B cell (primary cell): ENCODE results near the gene HSPB7. TPM values are rescaled to one million over a fixed set of nuclear protein-coding genes. Genes with fewer than 3 reads are reported as not detected.

Source experiments
- ATAC-seq: fragments of 200-7000 bp; cut with Tn5 transposase; one replicate; pipeline ENCODE4 v1.10.0; 2021; ENCODE audit warnings: low read depth, mild to moderate bottlenecking, moderate number of reproducible peaks, moderate library complexity
- CTCF ChIA-PET: fragments of 350-600 bp; sonication (Branson Sonifier 250); formaldehyde crosslinking; loops from one replicate; lab custom pipeline; 2021; ENCODE audit warnings: antibody characterized with exemption, inconsistent platforms; lab: Charles Lee
- POLR2A ChIA-PET: fragments of 350-600 bp; sonication (Branson Sonifier 250); formaldehyde crosslinking; loops from one replicate; lab custom pipeline; 2021; ENCODE audit warnings: antibody characterized with exemption; lab: Charles Lee
- DNase-seq: peaks from one replicate; pipeline ENCODE4 v3.0.0; 2013
- H2AFZ ChIP-seq: 2 replicates; pipeline ENCODE4 v1.6.1; 2012; ENCODE audit warnings: mild to moderate bottlenecking, low read depth, low read length; ENCODE audit not compliant: insufficient read depth, poor library complexity, severe bottlenecking
- H3K27ac ChIP-seq, 2 donors: 1 replicate in 1 of 2; 2 replicates in 1 of 2; pipeline ENCODE4 v1.5.1; 2012 to 2013; ENCODE audit warnings: low read length in 2 of 2, mild to moderate bottlenecking in 2 of 2, moderate library complexity in 1 of 2
- H3K27me3 ChIP-seq, 4 experiments: fragments of 200-600 bp in 1 of 4; sonication (generic) in 1 of 4; replicated peaks in 1 of 4; 1 replicate in 2 of 4; 2 replicates in 2 of 4; pipeline versions ENCODE4 v1.6.1 to v1.7.0; 2013 to 2016; ENCODE audit warnings: low read length in 3 of 4, mild to moderate bottlenecking in 2 of 4, mixed read lengths in 1 of 4, moderate library complexity in 1 of 4; ENCODE audit not compliant: insufficient read depth in 4 of 4, control insufficient read depth in 3 of 4; ENCODE audit errors: control extremely low read depth in 1 of 4
- H3K36me3 ChIP-seq, 2 experiments: replicated peaks in 1 of 2; 1 replicate in 1 of 2; 2 replicates in 1 of 2; pipeline versions ENCODE4 v1.6.1 to v1.7.1; 2013; ENCODE audit warnings: low read length in 1 of 2; ENCODE audit not compliant: insufficient read depth in 2 of 2, control insufficient read depth in 1 of 2; ENCODE audit errors: control extremely low read depth in 1 of 2, extremely low read depth in 1 of 2
- H3K4me1 ChIP-seq, 2 donors: fragments of 200-600 bp in 1 of 2; sonication (generic) in 1 of 2; 1 replicate in 1 of 2; 2 replicates in 1 of 2; pipeline versions ENCODE4 v1.5.1 to v1.6.1; 2013 to 2017; ENCODE audit warnings: low read length in 2 of 2; ENCODE audit not compliant: control insufficient read depth in 2 of 2, insufficient read depth in 2 of 2
- H3K4me2 ChIP-seq: replicated peaks from 2 replicates; pipeline ENCODE3; 2012; ENCODE audit warnings: mild to moderate bottlenecking, low read depth, low read length; ENCODE audit not compliant: poor library complexity, severe bottlenecking
- H3K4me3 ChIP-seq, 5 experiments: fragments of 200-600 bp in 1 of 5; sonication (generic) in 1 of 5; 1 replicate in 3 of 5; 2 replicates in 2 of 5; pipeline versions ENCODE4 v1.5.1 to v1.7.0; 2011 to 2016; ENCODE audit warnings: low read length in 4 of 5, mild to moderate bottlenecking in 4 of 5, low read depth in 2 of 5, control low read depth in 1 of 5, moderate library complexity in 1 of 5; ENCODE audit not compliant: insufficient read depth in 1 of 5; ENCODE audit errors: control extremely low read depth in 1 of 5, extremely low read depth in 1 of 5
- H3K79me2 ChIP-seq: fragments of 200-600 bp; sonication (generic); one replicate; pipeline ENCODE4 v1.6.0; 2016; ENCODE audit warnings: low read length; ENCODE audit not compliant: control insufficient read depth, insufficient read depth
- H3K9ac ChIP-seq: fragments of 200-600 bp; sonication (generic); 2 replicates; pipeline ENCODE4 v1.6.1; 2017; ENCODE audit warnings: mild to moderate bottlenecking, low read length, moderate library complexity
- H3K9me3 ChIP-seq, 3 donors: one replicate each; pipeline versions ENCODE4 v1.6.1 to v1.7.1; 2013; ENCODE audit warnings: low read length in 2 of 3; ENCODE audit not compliant: control insufficient read depth in 2 of 3, insufficient read depth in 1 of 3; ENCODE audit errors: control extremely low read depth in 1 of 3
- H4K20me1 ChIP-seq: 2 replicates; pipeline ENCODE4 v1.6.0; 2012; ENCODE audit warnings: mild to moderate bottlenecking, low read length; ENCODE audit not compliant: insufficient read depth, control insufficient read depth, poor library complexity, severe bottlenecking
- H3K27ac Mint-ChIP-seq: one replicate; pipeline ENCODE4 v1.8.0; 2021; ENCODE audit warnings: mixed read lengths
- H3K27me3 Mint-ChIP-seq: one replicate; pipeline ENCODE4 v1.8.0; 2021; ENCODE audit warnings: mixed read lengths
- H3K4me1 Mint-ChIP-seq: one replicate; pipeline ENCODE4 v1.8.0; 2021; ENCODE audit warnings: mixed read lengths
- H3K4me3 Mint-ChIP-seq: one replicate; pipeline ENCODE4 v1.8.0; 2021; ENCODE audit warnings: mixed read lengths
- H3K9me3 Mint-ChIP-seq: one replicate; pipeline ENCODE4 v1.8.0; 2022; ENCODE audit warnings: mixed read lengths; ENCODE audit not compliant: insufficient read depth
- EZH2 ChIP-seq: IDR thresholded peaks from 2 replicates; pipeline ENCODE4 v1.6.1; 2012; ENCODE audit warnings: borderline replicate concordance, low read depth, mild to moderate bottlenecking, moderate library complexity, low read length; ENCODE audit not compliant: insufficient read depth, poor library complexity, severe bottlenecking
- whole genome bisulfite sequencing: methylation state at CpG from one replicate; pipeline ENCODE4 v1.1.5; 2013; ENCODE audit warnings: missing lambda C conversion rate; ENCODE audit not compliant: insufficient coverage; 5-methylcytosine and 5-hydroxymethylcytosine counted together
- intact Hi-C: fragments of 100-400 bp; cut with micrococcal nuclease; formaldehyde crosslinking; loops from one replicate; pipeline ENCODE4 v1.10.0; 2022
- polyA plus RNA-seq: library from polyadenylated mRNA; depleted of rRNA; stranded (reverse); fragments of >200 nt; gene quantifications from 2 replicates; pipeline ENCODE4 v1.2.3, GENCODE V29; 2012
- total RNA-seq, 2 donors: library from RNA; stranded (reverse); fragments of 120-200 nt in 1 of 2; gene quantifications; 1 replicate in 1 of 2; 2 replicates in 1 of 2; pipeline versions ENCODE4 v1.2.3 to v1.2.4, GENCODE V29; 2013 to 2022
- TF ChIP-seq, protein P1 (sequence below): fragments of 200-600 bp; IDR thresholded peaks from one replicate; pipeline ENCODE4 v1.8.0; 2022; ENCODE audit warnings: antibody characterized with exemption, mild to moderate bottlenecking

Gene HSPB7
- total and polyA plus RNA-seq, 2 donors (not counting 1 experiment from before 2014, with no cell fraction given) = not detected

GRCh38 chr1:16067127-16067768, 49.4 kb upstream of the HSPB7 start:
- CTCF ChIA-PET = interaction anchor here (1.0 to 1.1 kb wide), 2 partner anchors 11 to 276 kb away, joined by 4 read pairs; no protein-coding TSS in a partner anchor
- TF ChIP-seq, protein P1, sequence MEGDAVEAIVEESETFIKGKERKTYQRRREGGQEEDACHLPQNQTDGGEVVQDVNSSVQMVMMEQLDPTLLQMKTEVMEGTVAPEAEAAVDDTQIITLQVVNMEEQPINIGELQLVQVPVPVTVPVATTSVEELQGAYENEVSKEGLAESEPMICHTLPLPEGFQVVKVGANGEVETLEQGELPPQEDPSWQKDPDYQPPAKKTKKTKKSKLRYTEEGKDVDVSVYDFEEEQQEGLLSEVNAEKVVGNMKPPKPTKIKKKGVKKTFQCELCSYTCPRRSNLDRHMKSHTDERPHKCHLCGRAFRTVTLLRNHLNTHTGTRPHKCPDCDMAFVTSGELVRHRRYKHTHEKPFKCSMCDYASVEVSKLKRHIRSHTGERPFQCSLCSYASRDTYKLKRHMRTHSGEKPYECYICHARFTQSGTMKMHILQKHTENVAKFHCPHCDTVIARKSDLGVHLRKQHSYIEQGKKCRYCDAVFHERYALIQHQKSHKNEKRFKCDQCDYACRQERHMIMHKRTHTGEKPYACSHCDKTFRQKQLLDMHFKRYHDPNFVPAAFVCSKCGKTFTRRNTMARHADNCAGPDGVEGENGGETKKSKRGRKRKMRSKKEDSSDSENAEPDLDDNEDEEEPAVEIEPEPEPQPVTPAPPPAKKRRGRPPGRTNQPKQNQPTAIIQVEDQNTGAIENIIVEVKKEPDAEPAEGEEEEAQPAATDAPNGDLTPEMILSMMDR = no peak
- TF ChIP-seq EZH2 = no peak
- H3K4me3 ChIP-seq = no peak overlapping the region
- H3K79me2 ChIP-seq = no peaks in the 10 kb centered on the region
- no peak overlapping the region for H2AFZ ChIP-seq
- peaks cover 0 to 14% (median 2%) of the 10 kb centered on the region in 4 experiments for H3K27me3 ChIP-seq
- H3K9me3 Mint-ChIP-seq = no peaks in the 10 kb centered on the region
- no peaks in the 10 kb centered on the region for H3K36me3 ChIP-seq
- no peak overlapping the region for H3K27ac Mint-ChIP-seq
- DNase-seq = no peak
- no peak for ATAC-seq
- no peaks in the 10 kb centered on the region for H3K9me3 ChIP-seq
- no peak overlapping the region for H3K4me3 Mint-ChIP-seq
- POLR2A ChIA-PET = no interaction called here
- H3K27ac ChIP-seq = no peak overlapping the region
- H4K20me1 ChIP-seq = no peaks in the 10 kb centered on the region
- peaks cover 2% of the 10 kb centered on the region for H3K4me1 Mint-ChIP-seq
- intact Hi-C loops = no loop called here
- peaks cover 34% of the 10 kb centered on the region for H3K27me3 Mint-ChIP-seq
- WGBS = 66% methylated on average over 6 of the region's 6 CpGs
- no peak overlapping the region for H3K9ac ChIP-seq
- H3K4me1 ChIP-seq = no peaks in the 10 kb centered on the region
- no peak overlapping the region for H3K4me2 ChIP-seq

GRCh38 chr1:16066245-16066644, 48.4 kb upstream of the HSPB7 start:
- H3K27ac Mint-ChIP-seq = no peak overlapping the region
- H3K4me1 Mint-ChIP-seq = no peaks in the 10 kb centered on the region
- H3K27me3 ChIP-seq = peaks cover 0 to 4% (median 0%) of the 10 kb centered on the region in 4 experiments
- H3K36me3 ChIP-seq = no peaks in the 10 kb centered on the region
- ATAC-seq (no peak), DNase-seq (no peak)
- ChIA-PET POLR2A (no interaction called here), CTCF (no interaction called here)
- intact Hi-C loops = no loop called here
- H3K4me3 Mint-ChIP-seq = no peak overlapping the region
- no peak for TF ChIP-seq EZH2
- TF ChIP-seq, protein P1 = no peak
- H3K9me3 ChIP-seq = no peaks in the 10 kb centered on the region
- no peak overlapping the region for H3K9ac ChIP-seq
- no peak overlapping the region for H3K4me2 ChIP-seq
- no peaks in the 10 kb centered on the region for H3K9me3 Mint-ChIP-seq
- H2AFZ ChIP-seq = no peak overlapping the region
- WGBS = 75% methylated on average over 3 of the region's 4 CpGs
- no peaks in the 10 kb centered on the region for H3K4me1 ChIP-seq
- no peaks in the 10 kb centered on the region for H4K20me1 ChIP-seq
- H3K4me3 ChIP-seq = no peak overlapping the region
- peaks cover 30% of the 10 kb centered on the region for H3K27me3 Mint-ChIP-seq
- no peaks in the 10 kb centered on the region for H3K79me2 ChIP-seq
- H3K27ac ChIP-seq = no peak overlapping the region
